Stomach (tissue), 9 donors: ENCODE results near the gene PIK3R6. TPM values are rescaled to one million over a fixed set of nuclear protein-coding genes. Genes with fewer than 3 reads are reported as not detected.
"Not testable (repeated sequence)": the region's sequence is repeated elsewhere in the genome, so short reads cannot be mapped to it uniquely, and the experiment has no call there.

ENCODE experiments used
- DNase-seq, 2 donors: peaks; one replicate each; pipeline versions ENCODE4 v3.0.0 to v3.0.0-alpha.2; 2013 to 2019
- H3K27ac ChIP-seq, 5 donors: fragments of 200-600 bp in 4 of 5; sonication (generic) in 4 of 5; one replicate each; pipeline ENCODE4 v1.5.1; 2013 to 2019; ENCODE audit warnings: mild to moderate bottlenecking in 1 of 5, moderate library complexity in 1 of 5
- H3K27me3 ChIP-seq, 3 donors: fragments of 200-600 bp; sonication (generic); one replicate each; pipeline ENCODE4 v1.5.1; 2017 to 2019; ENCODE audit warnings: mixed run types in 1 of 3
- H3K36me3 ChIP-seq, 4 donors: fragments of 200-600 bp; sonication (generic); 1 replicate in 3 of 4; 2 replicates in 1 of 4; pipeline ENCODE4 v1.5.1; 2016 to 2019
- H3K4me1 ChIP-seq, 4 donors: fragments of 200-600 bp; sonication (generic); one replicate each; pipeline ENCODE4 v1.5.1; 2016 to 2019
- H3K4me3 ChIP-seq, 4 donors: fragments of 200-600 bp; sonication (generic) in 3 of 4; one replicate each; pipeline ENCODE4 v1.5.1; 2016 to 2019; ENCODE audit warnings: mild to moderate bottlenecking in 1 of 4
- H3K9me3 ChIP-seq, 4 donors: fragments of 200-600 bp; sonication (generic); one replicate each; pipeline ENCODE4 v1.5.1; 2016 to 2019
- CTCF ChIP-seq, 7 experiments: fragments of 450-650 bp in 4 of 7; fragments of 200-600 bp in 3 of 7; sonication (generic) in 3 of 7; IDR thresholded peaks; one replicate each; pipeline ENCODE4 v1.5.1; 2016 to 2019; ENCODE audit warnings: antibody characterized with exemption in 7 of 7, control low read depth in 2 of 7, mild to moderate bottlenecking in 1 of 7
- EP300 ChIP-seq: sonication (generic); formaldehyde crosslinking; IDR thresholded peaks from one replicate; pipeline ENCODE4 v1.6.1; 2017; ENCODE audit warnings: antibody characterized with exemption
- POLR2A ChIP-seq, 4 donors: fragments of 450-650 bp; IDR thresholded peaks; one replicate each; pipeline ENCODE4 v1.6.1; 2016; ENCODE audit warnings: antibody characterized with exemption in 4 of 4, control low read depth in 2 of 4, mild to moderate bottlenecking in 1 of 4, moderate library complexity in 1 of 4
- POLR2AphosphoS5 ChIP-seq, 3 donors: sonication (generic); formaldehyde crosslinking; IDR thresholded peaks; one replicate each; pipeline ENCODE4 v1.6.1; 2016; ENCODE audit warnings: antibody characterized with exemption in 3 of 3
- WGBS, 5 donors: extraction: QIAGEN DNeasy Blood & Tissue Kit in 3 of 5; methylation state at CpG; one replicate each; pipeline versions ENCODE4 v1.1.5 to v1.1.7; 2013 to 2018; 5-methylcytosine and 5-hydroxymethylcytosine counted together
- intact Hi-C: fragments of 100-400 bp; cut with DNase I; formaldehyde crosslinking; loops from one replicate; pipeline ENCODE4 v1.15.1; 2023; ENCODE audit warnings: low total_unique reads
- polyA plus RNA-seq, 3 donors: library from polyadenylated mRNA; stranded (reverse); fragments of 200-250 nt; gene quantifications; one replicate each; pipeline ENCODE4 v1.2.3, GENCODE V29; 2013
- total RNA-seq, 5 donors: library from RNA; depleted of rRNA; stranded (reverse); fragments of >200 nt; gene quantifications; one replicate each; pipeline versions ENCODE4 v1.1.0 to v1.2.3, GENCODE V29; 2014 to 2016
- donor health status: healthy with polysubstance abuse.
- donor health status: Bipolar disorder and iron deficiency.
- donor health status: healthy.

Gene PIK3R6
- total and polyA plus RNA-seq, 8 donors, result under 0.01 to 4.3 (median 0.37) TPM; not detected in 1

- Histone ChIP-seq H3K4me3 (no peak overlapping the region), H3K9me3 (no peaks in the 10 kb centered on the region), H3K27me3 (peaks cover 0 to 22% (median 0%) of the 10 kb centered on the region in 3 donors), H3K4me1 (peaks cover 0 to 14% (median 10%) of the 10 kb centered on the region in 4 donors), H3K27ac (no peak overlapping the region), H3K36me3 (no peaks in the 10 kb centered on the region)
- TF ChIP-seq CTCF (IDR thresholded peaks at IDR 0.05) (no peak), EP300 (no peak), POLR2AphosphoS5 (IDR thresholded peaks at IDR 0.05) (no peak), POLR2A (IDR thresholded peaks at IDR 0.05) (no peak)
- DNase-seq, result peak in 1 of 2 donors; percentile 46
- WGBS, 5 donors, result 19 to 34% (median 27%) methylated on average over 14 of the region's 14 CpGs
- intact Hi-C loops, result no loop called here
These were observed 10.5 kb downstream of the PIK3R6 start for GRCh38 chr17:8856869-8857575.

- WGBS, 5 donors, result 65 to 83% (median 77%) methylated on average over 6 of the region's 6 CpGs
- H3K9me3 ChIP-seq, H3K4me3 ChIP-seq, intact Hi-C loops, H3K27ac ChIP-seq, H3K36me3 ChIP-seq, DNase-seq: not testable (repeated sequence)
- Histone ChIP-seq H3K27me3 (peaks cover 0 to 22% (median 0%) of the 10 kb centered on the region in 3 donors), H3K4me1 (peaks cover 0 to 14% (median 10%) of the 10 kb centered on the region in 4 donors)
These were observed 11.3 kb downstream of the PIK3R6 start for GRCh38 chr17:8856205-8856603.

GRCh38 chr17:8855477-8856204 lies 11.8 kb downstream of the PIK3R6 start:
- Histone ChIP-seq H3K36me3 (no peaks in the 10 kb centered on the region), H3K4me3 (no peak overlapping the region), H3K27ac (no peak overlapping the region), H3K27me3 (peaks cover 0 to 22% (median 0%) of the 10 kb centered on the region in 3 donors), H3K4me1 (peaks cover 0 to 14% (median 10%) of the 10 kb centered on the region in 4 donors), H3K9me3 (no peaks in the 10 kb centered on the region)
- intact Hi-C loops, result no loop called here
- 70 to 76% (median 72%) methylated on average over 17 of the region's 17 CpGs for WGBS, 5 donors
- TF ChIP-seq POLR2A (IDR thresholded peaks at IDR 0.05), result no peak
- TF ChIP-seq EP300, result no peak
- TF ChIP-seq CTCF (IDR thresholded peaks at IDR 0.05), result no peak
- TF ChIP-seq POLR2AphosphoS5 (IDR thresholded peaks at IDR 0.05), result no peak
- DNase-seq, result no peak

GRCh38 chr17:8851600-8851999 lies 15.9 kb downstream of the PIK3R6 start:
- H3K27me3 ChIP-seq, result peaks cover 0 to 12% (median 0%) of the 10 kb centered on the region in 3 donors
- H3K4me3 ChIP-seq, result no peak overlapping the region
- intact Hi-C loops, result no loop called here
- no peaks in the 10 kb centered on the region for H3K36me3 ChIP-seq
- 84 to 91% (median 88%) methylated on average over 5 of the region's 5 CpGs for WGBS, 5 donors
- TF ChIP-seq EP300 (no peak), CTCF (IDR thresholded peaks at IDR 0.05) (no peak), POLR2A (IDR thresholded peaks at IDR 0.05) (no peak), POLR2AphosphoS5 (IDR thresholded peaks at IDR 0.05) (no peak)
- H3K27ac ChIP-seq, result no peak overlapping the region
- DNase-seq, result no peak
- no peaks in the 10 kb centered on the region for H3K9me3 ChIP-seq
- no peaks in the 10 kb centered on the region for H3K4me1 ChIP-seq
